Fibroblast of mammary gland (primary cell): ENCODE measurements around the gene TNFSF9.
"Not testable (repeated sequence)": the region's sequence is repeated elsewhere in the genome, so short reads cannot be mapped to it uniquely, and the experiment has no call there.

Experiments
- DNase-seq: peaks from one replicate; pipeline ENCODE4 v3.0.0-alpha.2; 2010; ENCODE audit warnings: low read depth
- H3K4me3 ChIP-seq: 2 replicates; pipeline ENCODE4 v1.5.1; 2011; ENCODE audit warnings: low read depth, mild to moderate bottlenecking, low read length, moderate library complexity; ENCODE audit not compliant: control insufficient read depth
- CTCF ChIP-seq: conservative IDR thresholded peaks from 2 replicates; pipeline ENCODE4 v1.5.1; 2011; ENCODE audit warnings: low read depth, low read length, inconsistent platforms; ENCODE audit not compliant: control insufficient read depth, insufficient read depth

Gene TNFSF9

DNA sequence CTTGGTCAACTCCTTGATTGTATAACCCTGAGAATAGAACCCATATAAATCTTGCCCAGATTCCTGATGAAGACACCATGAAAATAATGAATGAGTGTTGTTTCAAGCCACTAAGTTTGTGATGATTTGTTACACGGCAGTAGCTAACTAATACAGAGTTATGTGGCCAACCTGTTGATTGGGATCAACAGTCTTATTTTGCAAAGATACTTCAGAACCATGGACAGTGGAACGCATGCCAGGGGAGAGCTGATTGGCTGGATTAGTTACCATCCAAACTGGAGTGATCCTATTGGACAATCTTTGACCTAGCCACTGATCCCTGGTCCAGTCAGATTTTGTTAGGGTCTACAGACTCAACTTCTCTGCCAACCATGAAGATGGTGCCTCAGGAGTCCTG, 33.6 kb downstream of the TNFSF9 start:
- no peak for TF ChIP-seq CTCF
- DNase-seq: peak; percentile 33
- H3K4me3 ChIP-seq: no peak overlapping the region

DNA sequence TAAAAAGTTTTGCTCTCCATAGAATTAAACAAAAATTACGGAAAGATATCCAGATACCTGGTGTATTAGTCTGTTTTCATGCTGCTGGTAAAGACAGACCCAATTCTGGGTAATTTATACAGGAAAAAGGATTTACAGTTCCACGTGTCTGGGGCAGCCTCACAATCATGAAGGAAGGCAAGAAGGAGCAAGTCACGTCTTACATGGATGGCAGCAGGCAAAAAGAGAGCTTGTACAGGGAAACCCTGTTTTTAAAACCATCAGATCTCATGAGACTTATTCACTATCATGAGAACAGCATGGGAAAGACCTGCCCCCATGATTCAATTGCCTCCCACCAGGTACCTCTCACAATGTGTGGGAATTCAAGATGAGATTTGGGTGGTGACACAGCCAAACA, 35.9 kb downstream of the TNFSF9 start:
- H3K4me3 ChIP-seq, DNase-seq: not testable (repeated sequence)

- TF ChIP-seq CTCF: no peak
- DNase-seq: no peak
- no peak overlapping the region for H3K4me3 ChIP-seq
Measured at GRCh38 chr19:6568010-6568526, 37.2 kb downstream of the TNFSF9 start.

DNA sequence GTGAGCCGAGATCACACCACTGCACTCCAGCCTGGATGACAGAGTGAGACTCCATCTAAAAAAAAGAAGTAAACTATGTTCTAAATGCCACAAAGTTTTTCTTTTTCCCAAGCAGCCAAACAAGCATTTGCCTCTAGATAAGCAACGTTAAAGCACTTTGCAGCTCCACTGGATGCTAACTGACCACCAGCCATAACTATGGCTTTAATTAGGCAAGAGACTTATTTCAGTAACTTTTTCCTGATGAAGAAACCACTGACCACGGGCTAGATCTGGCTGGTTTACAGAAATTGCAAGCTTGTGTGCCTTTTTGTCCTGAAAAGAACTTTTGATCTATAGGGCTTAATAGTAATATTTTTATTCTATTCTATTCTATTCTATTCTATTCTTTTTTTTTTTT, 38.0 kb downstream of the TNFSF9 start:
- no peak for TF ChIP-seq CTCF
- no peak overlapping the region for H3K4me3 ChIP-seq
- DNase-seq: no peak

DNA sequence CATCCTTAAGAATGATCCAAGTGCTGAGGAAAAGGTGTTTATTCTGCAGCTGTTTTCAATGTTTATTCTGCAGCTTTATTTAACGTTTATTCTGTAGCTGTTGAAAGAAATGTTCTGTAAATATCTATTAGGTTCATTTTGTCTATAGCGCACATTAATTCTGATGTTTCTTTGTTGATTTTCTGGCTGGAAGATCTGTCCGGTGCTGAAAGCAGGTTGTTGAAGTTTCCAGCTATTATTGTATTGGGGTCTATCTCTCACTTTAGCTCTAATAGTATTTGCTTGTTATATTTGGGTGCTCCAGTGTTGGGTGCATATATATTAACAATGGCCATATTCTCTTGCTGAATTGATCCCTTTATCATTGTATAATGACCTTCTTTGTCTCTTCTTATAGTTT, 39.9 kb downstream of the TNFSF9 start:
- H3K4me3 ChIP-seq: no peak overlapping the region
- TF ChIP-seq CTCF: no peak
- DNase-seq: no peak

GRCh38 chr19:6571167-6571566, 40.3 kb downstream of the TNFSF9 start:
- TF ChIP-seq CTCF: no peak
- DNase-seq: no peak
- no peak overlapping the region for H3K4me3 ChIP-seq

GRCh38 chr19:6572217-6572616, 41.4 kb downstream of the TNFSF9 start:
- no peak overlapping the region for H3K4me3 ChIP-seq
- no peak for DNase-seq
- TF ChIP-seq CTCF: no peak

DNA sequence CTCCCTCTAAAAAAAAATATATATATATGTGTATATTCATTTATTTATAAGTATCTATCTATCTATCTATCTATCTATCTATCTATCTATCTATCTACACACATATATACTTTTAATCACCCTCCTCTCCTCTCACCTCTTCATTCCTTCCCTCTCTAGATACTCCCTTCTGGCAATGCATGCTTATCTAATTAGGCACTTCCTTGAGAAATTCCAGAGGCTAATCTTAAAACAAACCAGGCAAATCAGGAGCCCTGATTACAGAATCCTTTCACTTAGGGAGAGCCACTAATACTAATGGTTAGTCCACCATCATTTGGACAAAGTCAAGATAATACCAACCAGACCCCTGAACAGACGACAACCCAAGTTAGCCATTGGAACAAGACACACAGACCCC, 42.5 kb downstream of the TNFSF9 start:
- no peak for TF ChIP-seq CTCF
- no peak for DNase-seq

More for the DNA sequence above, 42.5 kb downstream of the TNFSF9 start:
- H3K4me3 ChIP-seq: no peak overlapping the region
